LNCAP (cell line): ENCODE results near the gene SOD3.

Experiments used
- CTCF ChIP-seq: fragments of 450-650 bp; IDR thresholded peaks from 2 replicates; pipeline ENCODE4 v1.5.1; 2017; ENCODE audit warnings: mild to moderate bottlenecking

The SOD3 gene

DNA sequence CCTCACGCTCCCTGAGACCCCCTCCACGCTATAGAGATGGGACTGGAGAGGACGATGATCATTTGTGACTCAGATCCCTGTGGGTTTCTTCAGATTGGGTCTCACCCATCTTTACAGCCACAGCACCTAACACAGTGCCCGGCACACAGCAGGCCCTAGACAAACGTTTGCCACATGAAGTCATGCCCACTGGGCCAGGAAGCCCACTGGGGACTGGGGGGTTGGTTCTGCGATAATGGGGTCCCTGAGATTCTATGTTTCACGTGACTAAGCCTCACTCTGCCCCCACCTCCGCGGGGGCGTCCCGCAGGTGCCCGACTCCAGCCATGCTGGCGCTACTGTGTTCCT lies 3.8 kb downstream of the SOD3 start:
- no peak for TF ChIP-seq CTCF

GRCh38 chr4:24799544-24800324 lies 4.4 kb downstream of the SOD3 start:
- no peak for TF ChIP-seq CTCF

DNA sequence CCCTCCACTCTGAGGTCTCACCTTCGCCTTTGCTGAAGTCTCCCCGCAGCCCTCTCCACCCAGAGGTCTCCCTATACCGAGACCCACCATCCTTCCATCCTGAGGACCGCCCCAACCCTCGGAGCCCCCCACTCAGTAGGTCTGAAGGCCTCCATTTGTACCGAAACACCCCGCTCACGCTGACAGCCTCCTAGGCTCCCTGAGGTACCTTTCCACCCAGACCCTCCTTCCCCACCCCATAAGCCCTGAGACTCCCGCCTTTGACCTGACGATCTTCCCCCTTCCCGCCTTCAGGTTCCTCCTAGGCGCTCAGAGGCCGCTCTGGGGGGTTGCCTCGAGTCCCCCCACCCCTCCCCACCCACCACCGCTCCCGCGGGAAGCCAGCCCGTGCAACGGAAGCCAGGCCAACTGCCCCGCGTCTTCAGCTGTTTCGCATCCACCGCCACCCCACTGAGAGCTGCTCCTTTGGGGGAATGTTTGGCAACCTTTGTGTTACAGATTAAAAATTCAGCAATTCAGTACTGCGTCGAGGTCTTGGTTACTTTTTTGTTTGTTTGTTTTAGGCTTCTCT lies 5.0 kb downstream of the SOD3 start:
- TF ChIP-seq CTCF, result no peak

GRCh38 chr4:24801136-24801855 lies 5.9 kb downstream of the SOD3 start:
- no peak for TF ChIP-seq CTCF

DNA sequence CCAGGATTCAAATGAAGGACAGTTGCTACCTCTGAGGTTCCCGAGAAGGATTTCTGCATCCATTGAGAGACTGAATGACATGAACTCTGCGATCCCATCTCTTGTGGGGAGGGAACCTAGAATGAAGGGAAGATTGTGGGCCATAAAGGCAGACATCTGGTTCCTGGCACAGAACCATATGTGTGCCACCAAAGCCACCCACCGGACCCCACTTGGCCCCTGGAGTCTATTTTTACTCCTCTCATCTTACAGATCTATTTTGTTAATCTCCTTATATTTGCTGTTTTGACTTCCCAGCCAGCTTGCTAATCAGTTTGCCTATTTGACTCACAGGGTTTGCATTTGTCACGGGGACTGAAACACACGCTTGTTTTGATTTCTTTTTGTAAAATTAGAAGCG lies 7.3 kb downstream of the SOD3 start:
- no peak for TF ChIP-seq CTCF

GRCh38 chr4:24805067-24805466 lies 9.7 kb downstream of the SOD3 start:
- no peak for TF ChIP-seq CTCF

DNA sequence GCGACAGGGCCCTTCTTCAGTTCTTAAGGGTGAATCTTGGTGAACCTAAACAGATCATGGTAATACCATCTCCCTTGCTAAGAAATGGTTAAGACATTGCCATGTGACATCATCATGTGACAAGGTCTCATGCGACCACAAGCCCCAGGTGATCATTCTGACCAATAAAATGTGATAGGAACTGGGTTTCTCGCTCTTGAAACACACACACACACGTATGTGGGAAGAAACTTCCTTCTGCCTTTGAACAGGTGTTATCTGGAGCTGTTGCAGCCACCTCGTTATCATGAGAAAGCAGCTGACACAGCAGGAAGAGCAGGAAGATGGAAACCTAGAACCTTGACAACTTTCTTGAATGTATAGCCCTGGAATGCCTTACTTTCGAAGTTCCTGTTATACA lies 10.2 kb downstream of the SOD3 start:
- no peak for TF ChIP-seq CTCF
